Muscle of leg (tissue), 11 donors: Measurements from ENCODE around the gene LY86. TPM values are rescaled to one million over a fixed set of nuclear protein-coding genes. Genes with fewer than 3 reads are reported as not detected.
"Not testable (repeated sequence)": the region's sequence is repeated elsewhere in the genome, so short reads cannot be mapped to it uniquely, and the experiment has no call there.

Source experiments
- DNase-seq: peaks from one replicate; pipeline ENCODE4 v3.0.0; 2013
- H3K27ac ChIP-seq: one replicate; pipeline ENCODE4 v1.5.1; 2013; ENCODE audit warnings: mild to moderate bottlenecking, low read length, control low read depth
- H3K27me3 ChIP-seq: one replicate; pipeline ENCODE4 v1.6.1; 2013; ENCODE audit warnings: low read length; ENCODE audit not compliant: control insufficient read depth, insufficient read depth
- H3K36me3 ChIP-seq: one replicate; pipeline ENCODE4 v1.6.1; 2013; ENCODE audit warnings: low read length; ENCODE audit not compliant: control insufficient read depth, insufficient read depth
- H3K4me1 ChIP-seq: one replicate; pipeline ENCODE4 v1.6.1; 2013; ENCODE audit warnings: low read length; ENCODE audit not compliant: control insufficient read depth, insufficient read depth
- H3K4me3 ChIP-seq: one replicate; pipeline ENCODE4 v1.5.1; 2013; ENCODE audit warnings: low read length, control low read depth
- H3K9me3 ChIP-seq: replicated peaks from 2 replicates; pipeline ENCODE4 v1.6.1; 2013; ENCODE audit warnings: low read depth, low read length; ENCODE audit not compliant: control insufficient read depth
- WGBS: methylation state at CpG from one replicate; pipeline ENCODE4 v1.1.5; 2013; ENCODE audit warnings: missing lambda C conversion rate; ENCODE audit not compliant: insufficient coverage; 5-methylcytosine and 5-hydroxymethylcytosine counted together
- polyA plus RNA-seq, 8 donors: library from polyadenylated mRNA; unstranded; fragments of 120-200 nt; gene quantifications; one replicate each; pipeline versions ENCODE4 v1.2.1 to v1.2.3, GENCODE V29; 2013; ENCODE audit warnings: inconsistent platforms in 1 of 8, low replicate concordance in 1 of 8; ENCODE audit not compliant: insufficient read length in 8 of 8, insufficient read depth in 1 of 8
- total RNA-seq: library from RNA; stranded (reverse); fragments of 120-200 nt; gene quantifications from one replicate; pipeline ENCODE4 v1.2.4, GENCODE V29; 2013

LY86 gene
- total and polyA plus RNA-seq, 9 donors, result 1.8 to 2.8 (median 2.0) TPM

GRCh38 chr6:6605873-6606272 lies 17.4 kb downstream of the LY86 start:
- DNase-seq, result no peak
- Histone ChIP-seq H3K27ac (no peak overlapping the region), H3K9me3 (peaks cover 2% of the 10 kb centered on the region), H3K4me1 (no peaks in the 10 kb centered on the region), H3K4me3 (no peak overlapping the region), H3K36me3 (no peaks in the 10 kb centered on the region), H3K27me3 (no peaks in the 10 kb centered on the region)
- 86% methylated on average over 11 of the region's 13 CpGs for WGBS

GRCh38 chr6:6606391-6607030 lies 18.0 kb downstream of the LY86 start:
- H3K27ac ChIP-seq, H3K4me1 ChIP-seq, H3K4me3 ChIP-seq, H3K9me3 ChIP-seq, H3K27me3 ChIP-seq, DNase-seq, H3K36me3 ChIP-seq: not testable (repeated sequence)
- 94% methylated on average over 46 of the region's 47 CpGs for WGBS

GRCh38 chr6:6609450-6609849 lies 20.9 kb downstream of the LY86 start:
- 60% methylated on average over 1 of the region's 2 CpGs for WGBS
- Histone ChIP-seq H3K27ac (no peak overlapping the region), H3K4me1 (no peaks in the 10 kb centered on the region), H3K9me3 (no peaks in the 10 kb centered on the region), H3K27me3 (no peaks in the 10 kb centered on the region), H3K4me3 (no peak overlapping the region), H3K36me3 (no peaks in the 10 kb centered on the region)
- DNase-seq, result no peak

GRCh38 chr6:6610031-6610591 lies 21.6 kb downstream of the LY86 start:
- H3K36me3 ChIP-seq, result no peaks in the 10 kb centered on the region
- WGBS, result 90% methylated on average over 8 of the region's 10 CpGs
- no peaks in the 10 kb centered on the region for H3K4me1 ChIP-seq
- no peaks in the 10 kb centered on the region for H3K9me3 ChIP-seq
- H3K27ac ChIP-seq, result no peak overlapping the region
- H3K27me3 ChIP-seq, result no peaks in the 10 kb centered on the region
- H3K4me3 ChIP-seq, result no peak overlapping the region
- no peak for DNase-seq

- no peak for DNase-seq
- Histone ChIP-seq H3K9me3 (no peaks in the 10 kb centered on the region), H3K27me3 (no peaks in the 10 kb centered on the region), H3K4me3 (no peak overlapping the region), H3K4me1 (peaks cover 5% of the 10 kb centered on the region), H3K27ac (no peak overlapping the region), H3K36me3 (no peaks in the 10 kb centered on the region)
- WGBS, result 87% methylated on average over 12 of the region's 12 CpGs
These were observed 23.0 kb downstream of the LY86 start for GRCh38 chr6:6611486-6611885.

- no peak for DNase-seq
- H3K9me3 ChIP-seq, result no peaks in the 10 kb centered on the region
- peaks cover 5% of the 10 kb centered on the region for H3K4me1 ChIP-seq
- WGBS, result 83% methylated on average over 1 of the region's 7 CpGs
- no peaks in the 10 kb centered on the region for H3K27me3 ChIP-seq
- H3K27ac ChIP-seq, result no peak overlapping the region
- H3K4me3 ChIP-seq, result no peak overlapping the region
- H3K36me3 ChIP-seq, result no peaks in the 10 kb centered on the region
These were observed 23.8 kb downstream of the LY86 start for GRCh38 chr6:6612308-6612707.

- H3K4me1 ChIP-seq, H3K9me3 ChIP-seq, H3K4me3 ChIP-seq, H3K27me3 ChIP-seq, H3K27ac ChIP-seq, DNase-seq, H3K36me3 ChIP-seq: not testable (repeated sequence)
- WGBS, result 94% methylated on average over 40 of the region's 43 CpGs
These were observed 24.7 kb downstream of the LY86 start for GRCh38 chr6:6613103-6613718.

- peaks cover 5% of the 10 kb centered on the region for H3K4me1 ChIP-seq
- no peak overlapping the region for H3K4me3 ChIP-seq
- no peak overlapping the region for H3K27ac ChIP-seq
- no peaks in the 10 kb centered on the region for H3K36me3 ChIP-seq
- no peaks in the 10 kb centered on the region for H3K9me3 ChIP-seq
- 47% methylated on average over 15 of the region's 27 CpGs for WGBS
- no peaks in the 10 kb centered on the region for H3K27me3 ChIP-seq
- no peak for DNase-seq
These were observed 25.8 kb downstream of the LY86 start for GRCh38 chr6:6614096-6614982.

GRCh38 chr6:6614983-6615349 lies 26.4 kb downstream of the LY86 start:
- no peak for DNase-seq
- Histone ChIP-seq H3K27ac (no peak overlapping the region), H3K4me1 (peaks cover 8% of the 10 kb centered on the region), H3K9me3 (no peaks in the 10 kb centered on the region), H3K4me3 (no peak overlapping the region), H3K27me3 (no peaks in the 10 kb centered on the region), H3K36me3 (no peaks in the 10 kb centered on the region)
- 11% methylated on average over 4 of the region's 5 CpGs for WGBS

- Histone ChIP-seq H3K4me1 (peaks cover 9% of the 10 kb centered on the region), H3K27me3 (no peaks in the 10 kb centered on the region), H3K27ac (no peak overlapping the region), H3K4me3 (no peak overlapping the region), H3K36me3 (no peaks in the 10 kb centered on the region), H3K9me3 (no peaks in the 10 kb centered on the region)
- 60% methylated on average over 5 of the region's 7 CpGs for WGBS
- DNase-seq, result no peak
These were observed 28.1 kb downstream of the LY86 start for GRCh38 chr6:6616656-6617055.
